Posterior cingulate gyrus (tissue), 11 donors: ENCODE data around the gene SLC36A2.
A peak's percentile ranks its signal among the peaks of the same experiment; 100 is the strongest.
"Not testable (repeated sequence)": the region's sequence is repeated elsewhere in the genome, so short reads cannot be mapped to it uniquely, and the experiment has no call there.

Experiments
- DNase-seq, 10 donors: peaks; one replicate each; pipeline versions ENCODE4 v3.0.0 to v3.0.0-alpha.2; 2020 to 2021; ENCODE audit warnings: mixed read lengths in 3 of 10
- intact Hi-C: fragments of 100-400 bp; cut with DNase I; formaldehyde crosslinking; loops from one replicate; pipeline ENCODE4 v1.15.1; 2023

SLC36A2 gene

GRCh38 chr5:151347369-151347768 is at the start of gene SLC36A2:
Gene SLC36A2, minus strand, starts transcription at chr5:151347559. Its CDS starts 99 bp downstream, at chr5:151347460.
- no peak for DNase-seq
- intact Hi-C loops, result no loop called here

GRCh38 chr5:151388960-151389359 is 41.6 kb upstream of the SLC36A2 start:
- intact Hi-C loops, result no loop called here
- DNase-seq, result no peak

GRCh38 chr5:151384106-151384505 is 36.7 kb upstream of the SLC36A2 start:
- intact Hi-C loops, result no loop called here
- no peak for DNase-seq

GRCh38 chr5:151383011-151383410 is 35.7 kb upstream of the SLC36A2 start:
- intact Hi-C loops, result no loop called here
- peak in 3 of 10 donors; percentile 12 to 70 (median 31) for DNase-seq

GRCh38 chr5:151382576-151382975 is 35.2 kb upstream of the SLC36A2 start:
- intact Hi-C loops, result no loop called here
- DNase-seq, result no peak

- DNase-seq, result no peak
- intact Hi-C loops, result no loop called here
Observed at GRCh38 chr5:151381899-151382298, 34.5 kb upstream of the SLC36A2 start.

- DNase-seq, result no peak
- intact Hi-C loops, result no loop called here
Observed at GRCh38 chr5:151378616-151379015, 31.3 kb upstream of the SLC36A2 start.

- intact Hi-C loops, result no loop called here
- DNase-seq, result no peak
Observed at GRCh38 chr5:151374539-151374938, 27.2 kb upstream of the SLC36A2 start.

- intact Hi-C loops, DNase-seq: not testable (repeated sequence)
Observed at GRCh38 chr5:151367038-151367437, 19.7 kb upstream of the SLC36A2 start.

GRCh38 chr5:151363673-151364072 is 16.3 kb upstream of the SLC36A2 start:
- intact Hi-C loops, result no loop called here
- DNase-seq, result no peak

- intact Hi-C loops, result no loop called here
- DNase-seq, result no peak
Observed at GRCh38 chr5:151362970-151363369, 15.6 kb upstream of the SLC36A2 start.

GRCh38 chr5:151359391-151359790 is 12.0 kb upstream of the SLC36A2 start:
- intact Hi-C loops, result no loop called here
- no peak for DNase-seq

GRCh38 chr5:151357792-151358191 is 10.4 kb upstream of the SLC36A2 start:
- intact Hi-C loops, result no loop called here

GRCh38 chr5:151357097-151357496 is 9.7 kb upstream of the SLC36A2 start:
- intact Hi-C loops, result no loop called here
- no peak for DNase-seq

More at GRCh38 chr5:151357792-151358191, 10.4 kb upstream of the SLC36A2 start:
- no peak for DNase-seq

GRCh38 chr5:151351671-151352070 is 4.3 kb upstream of the SLC36A2 start:
- intact Hi-C loops, result no loop called here
- no peak for DNase-seq

- intact Hi-C loops, result no loop called here
- no peak for DNase-seq
Observed at GRCh38 chr5:151348789-151349188, 1.4 kb upstream of the SLC36A2 start.

GRCh38 chr5:151345808-151346478 is 1.4 kb downstream of the SLC36A2 start:
- DNase-seq, result no peak
- intact Hi-C loops, result no loop called here

GRCh38 chr5:151345187-151345807 is 2.1 kb downstream of the SLC36A2 start:
- no peak for DNase-seq
- intact Hi-C loops, result no loop called here

GRCh38 chr5:151344088-151344487 is 3.3 kb downstream of the SLC36A2 start:
- intact Hi-C loops, result no loop called here
- DNase-seq, result no peak

- intact Hi-C loops, result no loop called here
- DNase-seq, result no peak
Observed at GRCh38 chr5:151340004-151340403, 7.4 kb downstream of the SLC36A2 start.

GRCh38 chr5:151338734-151339133 is 8.6 kb downstream of the SLC36A2 start:
- intact Hi-C loops, result no loop called here
- no peak for DNase-seq

- no peak for DNase-seq
- intact Hi-C loops, result no loop called here
Observed at GRCh38 chr5:151332857-151333256, 14.5 kb downstream of the SLC36A2 start.
